ENCODE data around the gene FAM13C.

Gene FAM13C

GRCh38 chr10:59383436-59383835 is 21.1 kb upstream of the FAM13C start:
- DNase-seq (ENCODE audit: insufficient read length), result no peak
- TF ChIP-seq POLR2AphosphoS5 (IDR thresholded peaks at IDR 0.05; ENCODE audit: low read depth, low read length) (no peak), POLR2A (IDR thresholded peaks at IDR 0.05; ENCODE audit: low read depth, low read length) (no peak), TAF1 (IDR thresholded peaks at IDR 0.05; ENCODE audit: borderline replicate concordance, low read depth, low read length) (no peak)
- no peak for FAIRE-seq

GRCh38 chr10:59382831-59383295 is 20.5 kb upstream of the FAM13C start:
- TF ChIP-seq TAF1 (IDR thresholded peaks at IDR 0.05; ENCODE audit: borderline replicate concordance, low read depth, low read length) (no peak), POLR2AphosphoS5 (IDR thresholded peaks at IDR 0.05; ENCODE audit: low read depth, low read length) (no peak), POLR2A (IDR thresholded peaks at IDR 0.05; ENCODE audit: low read depth, low read length) (no peak)
- FAIRE-seq (no peak), DNase-seq (ENCODE audit: insufficient read length) (no peak)

GRCh38 chr10:59381687-59382086 is 19.3 kb upstream of the FAM13C start:
- FAIRE-seq (no peak), DNase-seq (ENCODE audit: insufficient read length) (no peak)
- TF ChIP-seq TAF1 (IDR thresholded peaks at IDR 0.05; ENCODE audit: borderline replicate concordance, low read depth, low read length) (no peak), POLR2A (IDR thresholded peaks at IDR 0.05; ENCODE audit: low read depth, low read length) (no peak), POLR2AphosphoS5 (IDR thresholded peaks at IDR 0.05; ENCODE audit: low read depth, low read length) (no peak)

GRCh38 chr10:59376846-59377245 is 14.5 kb upstream of the FAM13C start:
- TF ChIP-seq POLR2AphosphoS5 (IDR thresholded peaks at IDR 0.05; ENCODE audit: low read depth, low read length), result no peak
- FAIRE-seq (no peak), DNase-seq (ENCODE audit: insufficient read length) (no peak)

- TF ChIP-seq TAF1 (IDR thresholded peaks at IDR 0.05; ENCODE audit: borderline replicate concordance, low read depth, low read length) (no peak), POLR2AphosphoS5 (IDR thresholded peaks at IDR 0.05; ENCODE audit: low read depth, low read length) (no peak), POLR2A (IDR thresholded peaks at IDR 0.05; ENCODE audit: low read depth, low read length) (no peak)
- no peak for DNase-seq (ENCODE audit: insufficient read length)
- no peak for FAIRE-seq
Observed at GRCh38 chr10:59375990-59376389, 13.6 kb upstream of the FAM13C start.

GRCh38 chr10:59374916-59375315 is 12.6 kb upstream of the FAM13C start:
- no peak for FAIRE-seq
- TF ChIP-seq POLR2A (IDR thresholded peaks at IDR 0.05; ENCODE audit: low read depth, low read length) (no peak), POLR2AphosphoS5 (IDR thresholded peaks at IDR 0.05; ENCODE audit: low read depth, low read length) (no peak), TAF1 (IDR thresholded peaks at IDR 0.05; ENCODE audit: borderline replicate concordance, low read depth, low read length) (no peak)

GRCh38 chr10:59373071-59373470 is 10.7 kb upstream of the FAM13C start:
- no peak for TF ChIP-seq POLR2AphosphoS5 (IDR thresholded peaks at IDR 0.05; ENCODE audit: low read depth, low read length)
- TF ChIP-seq POLR2A (IDR thresholded peaks at IDR 0.05; ENCODE audit: low read depth, low read length), result no peak
- no peak for TF ChIP-seq TAF1 (IDR thresholded peaks at IDR 0.05; ENCODE audit: borderline replicate concordance, low read depth, low read length)
- FAIRE-seq, result no peak
- no peak for DNase-seq (ENCODE audit: insufficient read length)

More at GRCh38 chr10:59374916-59375315, 12.6 kb upstream of the FAM13C start:
- no peak for DNase-seq (ENCODE audit: insufficient read length)

GRCh38 chr10:59372543-59372942 is 10.2 kb upstream of the FAM13C start:
- no peak for FAIRE-seq
- TF ChIP-seq TAF1 (IDR thresholded peaks at IDR 0.05; ENCODE audit: borderline replicate concordance, low read depth, low read length), result no peak
- no peak for TF ChIP-seq POLR2AphosphoS5 (IDR thresholded peaks at IDR 0.05; ENCODE audit: low read depth, low read length)
- TF ChIP-seq POLR2A (IDR thresholded peaks at IDR 0.05; ENCODE audit: low read depth, low read length), result no peak
- no peak for DNase-seq (ENCODE audit: insufficient read length)

- no peak for TF ChIP-seq POLR2A (IDR thresholded peaks at IDR 0.05; ENCODE audit: low read depth, low read length)
- TF ChIP-seq TAF1 (IDR thresholded peaks at IDR 0.05; ENCODE audit: borderline replicate concordance, low read depth, low read length), result no peak
- TF ChIP-seq POLR2AphosphoS5 (IDR thresholded peaks at IDR 0.05; ENCODE audit: low read depth, low read length), result no peak
- DNase-seq (ENCODE audit: insufficient read length) (no peak), FAIRE-seq (no peak)
Observed at GRCh38 chr10:59366290-59366689, 3.9 kb upstream of the FAM13C start.

- FAIRE-seq (no peak), DNase-seq (ENCODE audit: insufficient read length) (no peak)
- TF ChIP-seq POLR2A (IDR thresholded peaks at IDR 0.05; ENCODE audit: low read depth, low read length) (no peak), TAF1 (IDR thresholded peaks at IDR 0.05; ENCODE audit: borderline replicate concordance, low read depth, low read length) (no peak), POLR2AphosphoS5 (IDR thresholded peaks at IDR 0.05; ENCODE audit: low read depth, low read length) (no peak)
Observed at GRCh38 chr10:59363446-59363958, 1.2 kb upstream of the FAM13C start.

- no peak for TF ChIP-seq POLR2A (IDR thresholded peaks at IDR 0.05; ENCODE audit: low read depth, low read length)
- TF ChIP-seq TAF1 (IDR thresholded peaks at IDR 0.05; ENCODE audit: borderline replicate concordance, low read depth, low read length), result no peak
- no peak for TF ChIP-seq POLR2AphosphoS5 (IDR thresholded peaks at IDR 0.05; ENCODE audit: low read depth, low read length)
- DNase-seq (ENCODE audit: insufficient read length) (no peak), FAIRE-seq (no peak)
Observed at GRCh38 chr10:59362959-59363381, 621 bp upstream of the FAM13C start.

GRCh38 chr10:59361663-59362143 is 646 bp downstream of the FAM13C start:
- DNase-seq (ENCODE audit: insufficient read length), result no peak
- TF ChIP-seq POLR2AphosphoS5 (IDR thresholded peaks at IDR 0.05; ENCODE audit: low read depth, low read length) (no peak), POLR2A (IDR thresholded peaks at IDR 0.05; ENCODE audit: low read depth, low read length) (no peak)
- FAIRE-seq, result no peak
